Fibroblast of mammary gland (primary cell): ENCODE results near the gene SLC9A4.

Experiments
- DNase-seq: peaks from one replicate; pipeline ENCODE4 v3.0.0-alpha.2; 2010; ENCODE audit warnings: low read depth
- H3K4me3 ChIP-seq: 2 replicates; pipeline ENCODE4 v1.5.1; 2011; ENCODE audit warnings: low read depth, mild to moderate bottlenecking, low read length, moderate library complexity; ENCODE audit not compliant: control insufficient read depth
- CTCF ChIP-seq: conservative IDR thresholded peaks from 2 replicates; pipeline ENCODE4 v1.5.1; 2011; ENCODE audit warnings: low read depth, low read length, inconsistent platforms; ENCODE audit not compliant: control insufficient read depth, insufficient read depth

Gene SLC9A4

GRCh38 chr2:102473020-102473419, at the start of gene SLC9A4:
SLC9A4 (plus strand) TSS chr2:102473226; CDS start chr2:102473760, 534 bp downstream.
- TF ChIP-seq CTCF = peak; percentile 84
- peak; percentile 51 for DNase-seq
- H3K4me3 ChIP-seq = no peak within 1 kb of the TSS

- no peak overlapping the region for H3K4me3 ChIP-seq
- no peak for DNase-seq
- TF ChIP-seq CTCF = no peak
Observed at GRCh38 chr2:102423368-102423767, 49.7 kb upstream of the SLC9A4 start.

- no peak for TF ChIP-seq CTCF
- H3K4me3 ChIP-seq = no peak overlapping the region
- no peak for DNase-seq
Observed at GRCh38 chr2:102424754-102425153, 48.3 kb upstream of the SLC9A4 start.

GRCh38 chr2:102425441-102426132, 47.4 kb upstream of the SLC9A4 start:
- no peak for TF ChIP-seq CTCF
- no peak overlapping the region for H3K4me3 ChIP-seq
- no peak for DNase-seq

GRCh38 chr2:102427249-102427648, 45.8 kb upstream of the SLC9A4 start:
- no peak overlapping the region for H3K4me3 ChIP-seq
- TF ChIP-seq CTCF = no peak
- no peak for DNase-seq

GRCh38 chr2:102428573-102428972, 44.5 kb upstream of the SLC9A4 start:
- H3K4me3 ChIP-seq = no peak overlapping the region
- TF ChIP-seq CTCF = no peak
- no peak for DNase-seq
